ENCODE measurements around the gene PKN2.
A peak's percentile ranks its signal among the peaks of the same experiment; 100 is the strongest.
"Not testable (repeated sequence)": the region's sequence is repeated elsewhere in the genome, so short reads cannot be mapped to it uniquely, and the experiment has no call there.

The PKN2 gene

DNA sequence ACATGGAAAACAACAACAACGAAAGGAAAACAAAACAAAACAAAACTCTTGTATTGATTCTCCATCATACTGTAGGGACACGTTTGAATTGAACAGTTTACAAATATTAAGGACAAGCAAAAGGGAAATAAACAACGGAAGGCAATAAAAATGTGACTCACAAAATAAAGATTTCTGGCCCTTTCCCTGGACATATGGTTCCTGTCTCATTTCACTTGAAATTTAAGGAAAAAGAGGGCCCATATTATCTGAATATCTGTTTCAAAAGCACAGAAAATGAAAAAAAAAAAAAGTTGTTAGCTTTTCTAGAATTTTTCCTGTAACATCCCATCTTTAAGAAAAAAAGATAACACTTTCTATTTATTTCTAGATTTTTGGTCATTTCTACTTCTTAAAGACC is 3.6 kb upstream of the PKN2 start:
- no peak for DNase-seq (ENCODE audit: low read depth)

DNA sequence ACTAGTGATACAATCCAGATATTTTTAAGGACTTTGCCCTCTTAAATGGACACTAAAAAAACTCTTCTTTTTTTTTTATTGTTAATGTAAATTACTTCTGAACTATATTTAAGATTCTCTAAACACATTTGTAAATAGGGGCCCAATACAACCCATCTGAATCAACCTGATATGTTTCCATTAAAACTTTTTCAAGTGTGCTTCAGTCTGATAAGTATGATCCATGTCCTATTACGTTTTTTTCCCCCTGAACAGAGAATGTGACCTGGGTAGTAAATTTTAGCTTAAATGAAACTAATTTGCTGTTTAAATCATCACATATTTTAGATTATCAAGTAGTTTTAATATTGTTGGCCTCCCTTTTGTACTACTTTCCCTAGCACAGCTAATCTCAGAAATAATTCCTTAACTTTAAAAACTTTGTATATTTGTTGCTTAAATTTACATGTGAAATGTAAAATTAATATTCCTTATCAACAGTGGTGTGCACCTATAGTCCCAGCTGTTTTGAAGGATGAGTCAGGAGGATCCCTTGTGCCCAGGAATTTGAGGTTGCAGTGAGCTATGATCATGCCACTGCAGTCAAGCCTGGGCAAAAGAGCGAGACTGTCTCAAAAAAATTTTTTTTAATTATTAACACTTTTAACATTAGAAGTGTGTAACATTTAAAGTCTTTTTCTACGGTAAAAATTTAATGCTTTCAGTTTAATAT is 3.0 kb upstream of the PKN2 start:
- DNase-seq (ENCODE audit: low read depth): no peak

DNA sequence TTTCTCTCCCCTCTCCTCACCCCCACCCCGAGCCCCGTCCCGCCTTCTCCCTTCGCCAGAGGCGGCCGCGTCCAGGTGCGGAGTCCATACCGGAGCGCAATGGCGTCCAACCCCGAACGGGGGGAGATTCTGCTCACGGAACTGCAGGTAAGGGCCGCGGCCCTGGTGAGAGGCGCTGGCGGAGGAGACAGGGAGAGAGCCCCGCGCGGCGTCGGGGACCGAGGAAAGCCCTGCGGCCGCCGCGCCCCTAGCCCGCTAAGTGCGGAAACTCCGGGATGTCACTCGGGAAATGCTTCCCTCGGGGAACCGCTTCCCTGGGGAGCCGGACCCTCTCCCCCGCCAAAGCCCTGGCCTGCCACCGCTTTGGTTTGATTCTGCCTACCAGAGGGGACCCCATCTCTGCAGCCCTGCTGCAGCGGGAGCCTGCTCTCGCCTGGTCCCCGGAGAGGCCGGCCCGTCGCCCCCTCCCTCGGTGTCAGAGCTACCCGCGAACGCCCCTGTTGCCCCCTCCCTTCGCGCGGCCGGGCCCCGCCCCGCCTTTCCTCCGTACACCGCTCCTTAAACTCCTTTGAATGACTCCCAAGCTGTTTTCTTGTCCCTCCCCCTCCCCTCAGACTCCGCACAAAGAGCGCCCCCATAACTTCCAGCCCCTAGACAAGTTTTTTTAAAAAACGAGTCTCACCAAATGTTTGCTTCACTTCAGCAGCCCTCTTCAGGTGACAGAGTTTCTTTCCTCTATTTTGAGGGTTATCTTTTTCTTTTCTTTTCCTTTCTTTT is 597 bp downstream of the PKN2 start:
- peak; percentile 34 for DNase-seq (ENCODE audit: low read depth)

DNA sequence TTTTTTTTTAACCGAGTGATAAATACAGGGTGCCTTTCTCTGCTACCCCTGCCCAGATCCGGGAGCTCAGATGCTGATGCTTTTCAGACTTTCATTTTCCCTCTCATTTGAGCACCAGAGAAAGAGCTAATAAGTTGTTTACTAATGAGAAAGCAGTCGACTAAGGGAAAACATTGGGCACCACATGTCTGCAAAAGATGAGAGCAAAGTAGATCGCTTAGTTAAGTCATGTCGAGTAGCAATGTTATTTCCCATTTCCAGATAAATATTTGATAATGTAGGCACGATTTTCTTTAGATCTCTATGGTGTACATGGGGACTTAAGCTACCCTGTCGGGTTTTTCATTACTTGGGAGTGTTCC is 1.2 kb downstream of the PKN2 start:
- no peak for DNase-seq (ENCODE audit: low read depth)

DNA sequence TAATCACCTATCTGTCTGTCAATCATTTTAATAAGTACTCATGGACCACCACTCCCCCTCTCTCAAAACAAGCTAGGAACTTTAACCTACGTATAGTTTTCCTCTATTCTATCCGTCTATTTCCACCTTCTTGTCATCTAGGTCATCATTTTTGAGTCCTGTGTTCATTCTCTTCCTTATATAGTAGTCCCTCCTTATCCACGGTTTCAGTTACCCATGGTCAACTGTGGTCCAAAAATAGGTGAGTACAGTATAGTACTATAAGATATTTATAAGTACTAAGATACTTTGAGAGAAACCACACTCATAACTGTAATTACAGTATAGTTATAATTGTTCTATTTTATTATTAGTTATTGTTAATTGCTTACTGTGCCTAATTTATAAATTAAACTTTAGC is 7.5 kb downstream of the PKN2 start:
- no peak for DNase-seq (ENCODE audit: low read depth)

DNA sequence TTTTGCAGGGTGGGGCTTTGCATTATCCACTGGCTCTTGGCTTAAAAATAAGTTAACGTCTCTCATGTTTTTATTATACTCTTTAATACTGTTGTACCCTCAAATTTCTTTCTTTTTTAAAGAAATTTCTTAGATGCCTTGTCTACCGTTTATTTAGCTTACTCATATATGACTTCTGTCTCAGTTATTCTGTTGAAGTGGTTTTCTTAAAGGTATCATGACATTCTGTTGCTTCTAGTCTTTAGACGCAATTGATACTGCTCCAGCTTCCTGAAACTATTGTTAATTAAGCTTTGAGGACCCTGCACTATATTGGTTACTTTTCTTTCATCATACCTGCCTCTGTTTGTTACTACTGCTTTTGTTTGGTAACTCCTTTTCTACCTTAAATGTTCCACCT is 11.7 kb downstream of the PKN2 start:
- no peak for DNase-seq (ENCODE audit: low read depth)

DNA sequence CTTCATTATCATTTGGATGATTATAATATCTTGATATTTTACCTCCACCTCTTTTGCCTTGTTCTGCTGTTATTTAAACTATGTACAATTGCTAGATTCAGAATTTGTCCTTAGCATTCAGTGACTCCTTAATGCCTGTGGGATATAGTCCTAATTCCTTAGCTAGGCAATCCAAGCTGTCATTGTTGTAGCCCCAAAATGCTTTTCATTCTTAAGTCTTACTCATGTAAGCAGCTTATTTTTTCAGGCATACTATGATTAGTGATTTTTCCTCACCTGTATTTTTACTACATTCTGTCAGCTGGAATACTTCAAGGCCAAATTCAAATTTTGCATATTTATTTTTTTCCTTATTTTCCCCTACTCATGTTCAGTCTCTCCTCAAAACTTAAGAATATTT is 13.4 kb downstream of the PKN2 start:
- no peak for DNase-seq (ENCODE audit: low read depth)

DNA sequence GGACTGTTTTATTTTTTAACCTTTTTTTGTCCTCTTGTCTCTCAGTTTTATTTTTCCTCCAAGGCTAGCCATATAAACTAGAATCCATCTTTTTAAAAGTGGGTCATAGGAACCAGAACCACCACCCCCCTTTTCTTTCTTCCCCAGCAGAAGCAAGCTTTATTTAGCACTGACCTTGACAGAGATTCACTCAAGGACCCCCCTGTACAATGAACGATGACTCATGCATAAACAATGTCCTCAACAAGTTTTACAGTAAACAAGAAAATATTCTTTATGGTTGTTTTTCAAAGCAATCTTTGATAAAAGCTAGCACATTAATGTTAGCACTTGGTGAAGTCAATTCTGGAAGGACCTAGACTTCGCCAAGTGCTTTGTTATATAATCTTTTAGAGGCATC is 14.1 kb downstream of the PKN2 start:
- no peak for DNase-seq (ENCODE audit: low read depth)

DNA sequence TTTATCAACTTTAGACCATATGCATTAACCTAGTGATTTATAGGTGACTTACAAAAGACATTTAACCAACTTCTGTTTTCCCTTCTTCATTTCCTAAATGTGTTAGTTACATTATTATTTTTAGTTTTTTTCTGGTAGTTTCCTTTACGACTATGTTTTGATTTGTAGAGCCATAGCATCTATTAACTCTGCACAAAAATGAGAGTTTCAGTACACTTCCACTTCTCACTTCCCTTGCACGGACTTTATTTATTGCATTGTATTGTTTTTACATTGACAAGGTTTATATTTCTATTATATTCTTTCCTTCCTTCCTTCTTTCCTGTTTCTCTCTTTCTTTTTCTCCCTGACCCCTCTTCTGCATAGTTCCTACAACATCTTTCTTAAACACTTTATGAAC is 14.7 kb downstream of the PKN2 start:
- DNase-seq (ENCODE audit: low read depth): no peak

DNA sequence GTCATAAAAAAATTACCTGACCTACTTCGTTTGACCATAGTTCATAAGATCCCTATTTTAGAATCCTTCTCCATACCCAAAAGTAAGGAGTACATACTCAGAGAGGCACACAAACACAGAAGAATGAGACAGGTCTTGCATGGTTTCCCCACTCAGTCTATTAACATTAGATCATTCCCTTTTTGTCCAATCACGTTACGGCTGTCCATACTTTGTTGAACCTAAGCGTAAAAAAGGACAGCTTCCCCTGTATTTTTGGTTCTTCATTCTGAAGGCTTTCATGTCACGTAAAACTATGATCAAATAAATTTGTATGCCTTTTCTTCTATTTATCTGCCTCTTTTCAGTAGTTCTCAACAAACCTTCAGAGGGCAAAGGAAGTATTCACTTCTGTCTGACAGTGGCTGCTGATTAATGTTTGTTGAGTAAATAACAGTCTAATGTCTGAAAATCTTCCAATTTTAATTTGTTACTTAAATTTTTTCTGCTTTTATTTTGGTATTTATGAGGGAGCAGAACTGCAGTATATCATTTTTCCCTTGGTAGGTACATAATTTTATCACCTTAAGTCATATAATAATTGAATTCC is 16.4 kb downstream of the PKN2 start:
- DNase-seq (ENCODE audit: low read depth): no peak

DNA sequence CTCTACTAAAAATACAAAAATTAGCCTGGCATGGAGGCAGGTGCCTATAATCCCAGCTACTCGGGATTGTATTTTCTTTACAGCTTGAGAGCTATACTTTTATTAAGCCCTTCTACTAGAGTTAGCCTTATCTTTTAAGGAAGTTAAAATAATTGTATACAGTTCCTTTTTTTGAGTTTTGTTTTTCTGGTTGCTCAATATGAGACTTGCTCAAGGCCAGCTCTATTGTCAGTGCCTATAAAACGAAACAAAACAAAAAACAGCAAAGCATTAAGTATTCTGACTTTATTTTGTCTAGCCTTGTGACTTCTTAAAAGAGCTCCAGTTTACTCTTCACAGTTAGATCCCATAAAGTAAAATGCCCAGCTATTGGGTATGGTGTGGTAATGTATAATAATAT is 17.2 kb downstream of the PKN2 start:
- no peak for DNase-seq (ENCODE audit: low read depth)

DNA sequence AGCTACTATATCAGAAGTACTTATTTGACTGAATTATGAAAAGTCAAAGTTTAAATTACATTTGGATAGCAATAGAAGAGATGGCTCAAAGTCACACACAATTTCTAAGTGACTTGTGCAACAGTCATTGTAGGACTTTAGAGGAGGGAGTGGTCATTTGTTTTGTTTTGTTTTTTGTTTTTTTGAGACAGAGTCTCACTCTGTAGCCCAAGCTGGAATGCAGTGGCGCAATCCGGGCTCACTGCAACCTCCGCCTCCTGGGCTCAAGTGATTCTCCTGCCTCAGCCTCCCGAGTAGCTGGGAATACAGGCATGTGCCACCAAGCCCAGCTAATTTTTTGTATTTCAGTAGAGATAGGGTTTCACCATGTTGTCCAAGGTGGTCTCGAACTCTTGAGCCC is 17.7 kb downstream of the PKN2 start:
- not testable (repeated sequence) for DNase-seq (ENCODE audit: low read depth)

DNA sequence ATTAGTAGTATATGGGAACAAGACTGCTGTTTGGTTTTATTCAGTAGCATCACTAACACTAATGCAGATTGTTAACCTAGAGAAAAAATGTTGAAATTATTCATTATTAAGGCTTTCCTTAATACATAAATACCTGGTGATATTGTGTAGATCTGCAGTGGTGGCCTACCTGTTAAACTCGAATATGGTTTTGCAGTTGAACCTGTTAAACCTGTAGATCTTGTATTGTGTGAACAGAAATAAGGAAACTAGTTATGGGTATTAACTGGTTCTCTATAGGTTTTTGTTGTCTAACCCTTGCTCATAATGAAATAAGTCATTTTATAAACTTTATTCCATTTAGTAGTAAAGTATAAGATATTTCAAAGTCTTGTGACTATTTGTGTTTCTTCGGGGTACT is 23.9 kb downstream of the PKN2 start:
- no peak for DNase-seq (ENCODE audit: low read depth)

DNA sequence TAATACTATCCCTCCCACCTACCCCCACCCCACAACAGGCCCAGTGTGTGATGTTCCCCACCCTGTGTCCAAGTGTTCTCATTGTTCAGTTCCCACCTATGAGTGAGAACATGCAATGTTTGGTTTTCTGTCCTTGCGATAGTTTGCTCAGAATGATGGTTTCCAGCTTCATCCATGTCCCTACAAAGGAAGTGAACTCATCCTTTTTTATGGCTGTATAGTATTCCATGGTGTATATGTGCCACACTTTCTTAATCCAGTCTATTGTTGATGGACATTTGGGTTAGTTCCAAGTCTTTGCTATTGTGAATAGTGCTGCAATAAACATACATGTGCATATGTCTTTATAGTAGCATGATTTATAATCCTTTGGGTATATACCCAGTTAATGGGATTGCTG is 28.8 kb downstream of the PKN2 start:
- not testable (repeated sequence) for DNase-seq (ENCODE audit: low read depth)

DNA sequence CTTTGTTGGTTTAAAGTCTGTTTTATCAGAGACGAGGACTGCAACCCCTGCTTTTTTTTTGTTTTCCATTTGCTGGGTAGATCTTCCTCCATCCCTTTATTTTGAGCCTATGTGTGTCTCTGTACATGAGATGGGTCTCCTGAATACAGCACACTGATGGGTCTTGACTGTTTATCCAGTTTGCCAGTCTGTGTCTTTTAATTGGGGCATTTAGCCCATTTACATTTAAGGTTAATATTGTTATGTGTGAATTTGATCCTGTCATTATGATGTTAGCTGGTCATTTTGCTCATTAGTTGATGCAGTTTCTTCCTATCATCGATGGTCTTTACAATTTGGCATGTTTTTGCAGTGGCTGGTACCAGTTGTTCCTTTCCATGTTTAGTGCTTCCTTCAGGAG is 32.5 kb downstream of the PKN2 start:
- not testable (repeated sequence) for DNase-seq (ENCODE audit: low read depth)

DNA sequence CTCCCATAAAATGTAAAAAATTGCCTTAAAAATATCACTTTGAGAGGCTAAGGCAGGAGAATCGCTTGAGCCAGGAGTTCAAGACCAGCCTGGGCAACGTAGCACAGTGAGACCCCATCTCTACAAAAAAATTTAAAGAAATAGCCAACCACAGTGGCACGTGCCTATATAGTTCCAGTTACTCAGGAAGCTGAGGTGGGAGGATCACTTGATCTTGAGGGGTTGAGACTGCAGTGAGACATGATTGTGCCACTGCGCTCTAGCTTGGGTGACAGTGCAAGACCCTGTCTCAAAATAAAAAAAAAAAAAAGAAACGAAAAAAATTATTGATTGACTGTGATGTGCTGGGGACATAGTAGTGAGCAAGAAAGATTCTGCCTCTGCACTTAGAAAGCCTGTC is 38.4 kb downstream of the PKN2 start:
- no peak for DNase-seq (ENCODE audit: low read depth)

DNA sequence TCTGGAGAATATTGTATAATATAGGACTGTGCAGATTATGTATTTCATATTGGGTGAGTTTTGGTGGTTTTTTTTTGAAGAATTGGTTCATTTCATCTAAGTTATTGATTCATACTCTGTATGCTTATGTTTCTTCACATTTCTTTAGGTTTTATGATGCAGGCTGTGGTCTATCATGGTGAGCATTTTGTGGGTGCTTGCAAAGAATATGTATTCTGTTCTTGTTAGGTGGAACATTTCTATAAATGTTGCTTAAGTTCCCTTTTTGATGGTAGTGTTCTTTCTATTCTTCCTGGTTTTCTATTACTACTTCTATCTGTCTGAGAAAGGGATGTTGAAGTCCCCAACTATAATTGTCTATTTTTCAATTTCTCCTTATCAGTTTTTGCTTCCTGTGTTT is 42.6 kb downstream of the PKN2 start:
- DNase-seq (ENCODE audit: low read depth): no peak

DNA sequence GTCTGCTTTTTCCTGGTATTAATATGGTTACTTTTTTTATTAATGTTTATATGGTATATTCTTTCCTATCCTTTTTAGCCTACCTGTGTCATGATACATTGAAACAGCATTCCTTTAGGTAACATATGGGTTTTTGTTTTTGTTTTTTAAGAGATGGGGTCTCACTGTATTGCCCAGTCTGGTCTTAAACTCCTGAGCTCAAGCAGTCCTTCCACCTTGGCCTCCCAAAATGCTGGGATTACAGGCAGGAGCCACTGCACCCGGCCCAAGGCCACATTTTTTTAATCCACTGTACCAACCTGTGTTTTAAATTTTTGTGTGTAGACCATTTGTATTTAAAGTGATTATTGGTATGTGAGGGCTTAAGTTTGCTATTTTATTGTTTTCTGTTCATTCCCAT is 43.1 kb downstream of the PKN2 start:
- DNase-seq (ENCODE audit: low read depth): no peak

DNA sequence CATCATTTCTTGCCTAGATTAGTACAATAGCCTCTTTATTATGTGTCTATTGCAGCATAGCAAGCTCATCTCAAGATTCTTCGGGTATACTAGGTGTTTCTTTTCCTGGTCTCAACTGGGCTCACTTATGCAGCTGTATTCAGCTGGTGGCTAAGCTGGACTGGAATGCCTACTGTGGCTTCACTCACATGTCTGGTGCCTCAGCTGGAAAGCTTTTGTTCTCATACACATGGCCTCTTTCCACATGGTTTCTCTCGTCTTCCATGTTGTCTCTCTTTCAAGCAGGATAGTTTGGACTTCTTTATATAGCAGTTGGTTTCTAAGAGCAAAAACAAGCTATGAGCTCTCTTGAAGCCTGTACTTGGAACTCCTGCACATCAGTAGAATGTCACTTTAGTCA is 45.2 kb downstream of the PKN2 start:
- DNase-seq (ENCODE audit: low read depth): no peak

DNA sequence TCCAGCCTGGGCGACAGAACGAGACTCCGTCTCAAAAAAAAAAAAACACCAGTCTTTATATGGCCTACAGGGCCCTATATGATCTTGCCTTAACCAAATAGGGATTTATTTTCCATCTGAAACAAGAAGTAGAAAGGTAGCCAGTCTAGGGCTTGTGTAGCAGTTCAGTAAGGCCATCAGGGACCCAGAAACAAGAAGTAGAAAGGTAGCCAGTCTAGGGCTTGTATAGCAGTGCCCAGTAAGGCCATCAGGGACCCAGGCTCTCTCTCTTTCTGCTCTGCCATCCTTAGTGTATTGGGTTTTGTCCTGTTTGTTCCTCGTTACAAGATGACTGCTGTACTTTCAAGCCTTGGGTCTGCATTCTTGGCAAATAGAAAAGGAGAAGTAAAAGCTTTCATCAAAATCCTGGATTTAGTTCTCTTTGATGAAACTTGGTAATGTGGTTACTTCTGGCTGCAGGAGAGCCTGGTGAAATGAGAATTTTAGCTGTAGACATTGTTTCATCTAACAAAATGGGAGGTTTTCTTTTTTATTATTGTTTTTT is 46.1 kb downstream of the PKN2 start:
- no peak for DNase-seq (ENCODE audit: low read depth)

DNA sequence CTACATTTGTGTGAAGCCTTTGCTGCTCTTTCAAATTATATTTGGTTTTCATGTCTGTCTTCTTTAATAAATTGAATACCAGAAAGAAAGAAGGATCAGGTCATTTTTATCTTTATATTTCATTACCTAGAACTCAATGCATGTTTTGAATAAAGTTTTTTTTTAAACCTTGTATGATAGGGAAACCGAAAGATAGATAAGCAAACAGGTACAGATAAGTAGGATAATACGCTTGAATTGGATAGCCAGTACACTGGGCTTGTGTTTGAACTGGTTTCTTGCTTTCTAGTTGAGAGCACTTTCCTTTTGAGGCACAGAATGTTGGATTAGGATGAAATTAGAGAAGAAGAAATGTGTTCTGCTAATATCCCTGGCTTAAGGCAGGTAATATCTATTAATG is 46.9 kb downstream of the PKN2 start:
- no peak for DNase-seq (ENCODE audit: low read depth)

DNA sequence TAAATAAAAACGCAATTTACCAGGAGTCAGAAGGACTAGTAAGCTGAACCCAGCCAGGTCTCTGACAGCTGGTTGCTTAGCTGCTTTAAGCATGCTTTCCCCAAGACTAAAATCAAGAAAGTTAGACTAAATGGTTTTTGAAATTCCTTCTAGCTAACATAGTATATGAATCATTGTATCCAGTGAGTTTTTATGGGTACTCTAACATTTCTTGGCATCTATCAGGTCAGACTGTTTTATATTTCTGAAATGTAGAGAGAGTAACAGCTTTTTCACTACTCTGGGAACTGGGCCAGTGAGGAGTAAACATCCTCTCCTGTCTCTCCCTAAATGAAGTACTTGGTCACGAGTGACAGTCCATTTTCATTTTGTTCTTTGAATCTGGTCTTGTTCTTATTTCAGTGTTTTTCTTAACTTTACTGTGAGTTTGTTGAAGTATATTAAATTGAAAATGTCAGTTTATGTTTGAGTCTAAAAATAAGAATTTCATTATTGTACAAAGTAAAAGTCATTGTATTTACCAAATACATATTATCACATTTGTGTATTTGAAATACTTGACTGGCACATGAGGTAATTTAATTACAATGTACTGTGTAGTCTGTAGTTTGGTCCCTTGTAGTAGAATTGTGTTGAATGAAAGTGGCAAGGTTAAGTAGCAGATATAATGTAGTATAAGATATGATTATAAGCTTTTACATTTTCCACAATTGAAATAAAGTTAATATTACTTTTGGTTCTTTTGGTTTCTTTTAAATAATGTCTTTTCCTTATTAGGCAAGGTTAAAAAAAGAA is 47.6 kb downstream of the PKN2 start:
- DNase-seq (ENCODE audit: low read depth): no peak

DNA sequence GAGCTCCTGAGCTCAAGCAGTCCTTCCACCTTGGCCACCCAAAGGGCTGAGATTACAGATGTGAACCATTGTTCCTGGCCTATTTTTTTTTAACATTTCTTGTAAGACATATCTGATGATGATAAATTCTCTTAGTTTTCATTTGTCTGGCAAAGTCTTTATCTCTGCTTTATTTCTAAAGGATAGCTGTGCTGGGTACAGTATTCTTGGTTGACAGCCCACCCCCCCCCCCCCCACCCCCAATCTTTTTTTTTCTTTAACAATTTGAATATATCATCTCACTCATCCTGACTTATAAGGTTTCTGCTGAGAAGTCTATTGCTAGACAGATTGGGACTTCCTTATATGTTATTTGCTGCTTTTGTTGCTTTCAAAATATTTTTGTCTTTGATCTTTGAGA is 51.3 kb downstream of the PKN2 start:
- DNase-seq (ENCODE audit: low read depth): no peak
